AG04450 (cell line): ENCODE data around the gene PRPF40B. TPM values are rescaled to one million over a fixed set of nuclear protein-coding genes. Genes with fewer than 3 reads are reported as not detected.

Experiments used
- CTCF ChIA-PET: fragments of 300-600, 350-600 bp; formaldehyde crosslinking; extraction: SDS; loops from one replicate; lab custom pipeline; 2022; ENCODE audit warnings: antibody characterized with exemption, inconsistent platforms; lab: Charles Lee
- POLR2A ChIA-PET: fragments of 350-600 bp; formaldehyde crosslinking; extraction: SDS; loops from one replicate; lab custom pipeline; 2021; ENCODE audit warnings: antibody characterized with exemption, inconsistent platforms; lab: Yijun Ruan, JAX
- DNase-seq: peaks from one replicate; pipeline ENCODE4 v3.0.0-alpha.2; 2011; ENCODE audit warnings: low read depth, low spot score
- H3K27ac ChIP-seq: one replicate; pipeline ENCODE4 v1.5.1; 2012; ENCODE audit warnings: low read depth, low read length, control low read depth
- H3K27me3 ChIP-seq: one replicate; pipeline ENCODE4 v1.6.0; 2012; ENCODE audit warnings: low read length; ENCODE audit not compliant: control insufficient read depth, insufficient read depth
- H3K4me3 ChIP-seq: 2 replicates; pipeline ENCODE4 v1.5.1; 2011; ENCODE audit warnings: mild to moderate bottlenecking, low read depth, low read length, control low read depth
- H3K9me3 ChIP-seq: 2 replicates; pipeline ENCODE4 v1.5.1; 2012; ENCODE audit warnings: low read length; ENCODE audit not compliant: control insufficient read depth, insufficient read depth
- CTCF ChIP-seq: IDR thresholded peaks from 2 replicates; pipeline ENCODE4 v1.5.1; 2011; ENCODE audit warnings: low read depth, low read length, control low read depth, inconsistent platforms
- polyA plus RNA-seq: library from polyadenylated mRNA; depleted of rRNA; stranded (reverse); fragments of >200 nt; gene quantifications from 2 replicates; pipeline ENCODE4 v1.2.3, GENCODE V29; 2011

PRPF40B gene
- polyA plus RNA-seq, 1 experiment = 9.0 TPM

DNA sequence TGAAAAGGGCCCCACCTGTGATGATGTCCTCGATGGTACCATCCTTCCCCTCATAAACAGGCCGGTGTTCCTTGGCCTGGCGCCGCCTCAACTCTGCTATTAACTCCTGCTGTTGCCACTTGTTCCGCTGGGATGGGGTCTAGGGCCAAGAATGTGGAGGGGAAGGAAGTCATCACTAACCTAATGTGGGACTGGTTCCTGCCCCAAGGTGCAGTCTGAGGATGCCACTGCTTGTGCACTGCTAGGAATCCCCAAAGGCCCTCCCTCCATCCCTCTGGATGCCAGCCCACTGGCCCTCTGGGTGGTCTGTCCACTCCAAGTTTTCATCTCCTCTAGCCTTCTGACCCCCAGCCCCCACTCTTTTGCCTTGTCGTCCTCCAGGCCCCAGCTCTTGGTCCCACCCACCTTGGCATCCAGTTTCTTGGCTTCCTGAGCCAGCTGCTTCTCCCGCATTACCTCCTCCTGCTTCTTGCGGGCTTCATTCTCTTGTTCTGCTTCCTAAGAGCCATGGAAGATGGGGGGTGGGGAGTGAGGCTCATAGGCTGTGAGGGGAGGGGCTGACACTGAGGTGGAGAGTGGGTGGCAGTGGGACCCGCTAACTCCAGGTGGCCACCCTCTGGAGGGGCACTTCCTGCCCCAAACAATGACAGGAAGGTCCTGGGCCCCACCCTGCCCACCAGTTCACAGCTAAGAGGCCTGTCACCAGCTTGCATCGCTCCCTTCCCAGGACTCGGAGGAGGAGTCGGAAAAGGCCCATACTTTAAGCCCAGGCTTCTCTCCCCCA is 23.7 kb downstream of the PRPF40B start:
- ChIA-PET CTCF (interaction anchor here (0.6 to 1.7 kb wide), 3 partner anchors 46 to 102 kb away, joined by 3 read pairs; partner anchors contain the start of gene TMBIM6), POLR2A (interaction anchor here (0.7 to 1.7 kb wide), 3 partner anchors 26 to 250 kb away, joined by 4 to 7 read pairs (median 5); no protein-coding TSS in a partner anchor)
- no peak for TF ChIP-seq CTCF
- Histone ChIP-seq H3K27ac (peak overlapping the region; percentile 11), H3K27me3 (no peaks in the 10 kb centered on the region), H3K9me3 (no peaks in the 10 kb centered on the region), H3K4me3 (no peak overlapping the region)
- DNase-seq = no peak

DNA sequence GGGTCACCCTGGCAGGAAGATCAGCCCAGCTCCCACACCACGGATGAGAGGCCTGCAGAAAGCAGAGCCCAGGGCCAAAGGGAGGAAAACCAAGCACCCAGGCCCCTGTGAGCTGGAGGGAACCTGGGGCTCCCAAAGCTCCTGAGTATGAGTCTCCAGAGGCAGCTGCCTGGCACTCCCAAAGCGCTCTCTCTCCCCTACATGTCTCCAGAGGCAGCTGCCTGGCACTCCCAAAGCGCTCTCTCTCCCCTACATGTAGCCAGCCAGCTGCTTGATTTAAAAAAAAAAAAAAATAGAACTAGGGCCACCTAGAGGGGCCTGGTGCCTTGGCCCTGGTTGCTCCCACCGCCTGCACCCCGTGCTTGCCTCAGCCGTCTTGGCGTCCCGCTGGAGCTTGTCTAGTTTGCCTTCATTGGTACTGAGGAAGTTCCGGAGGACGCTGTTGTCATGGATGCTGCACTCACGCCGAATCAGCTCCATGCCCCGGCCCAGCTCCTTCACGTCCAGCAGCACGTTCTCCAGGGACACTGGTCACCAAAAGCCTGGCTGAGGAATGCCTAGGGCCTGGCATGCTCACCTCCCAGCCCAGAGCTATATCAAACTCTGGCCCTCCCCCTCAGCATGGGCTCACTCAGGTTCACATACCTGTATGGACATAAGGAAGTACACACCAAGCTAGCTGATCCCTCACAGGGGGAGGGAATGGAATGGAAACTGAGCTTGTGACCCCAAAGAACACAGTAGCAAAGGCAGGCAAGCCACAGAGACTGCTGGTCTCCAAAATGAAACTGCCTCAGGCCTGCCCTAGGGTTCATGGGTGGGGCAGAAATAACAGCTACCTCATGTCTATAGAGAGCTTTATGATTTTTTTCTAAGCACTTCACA is 24.7 kb downstream of the PRPF40B start:
- CTCF ChIA-PET = interaction anchor here (0.8 to 1.7 kb wide), 9 partner anchors 12 to 191 kb away, joined by 3 to 7 read pairs (median 3); partner anchors contain the start of gene TMBIM6
- no peaks in the 10 kb centered on the region for H3K27me3 ChIP-seq
- TF ChIP-seq CTCF = no peak
- no peak overlapping the region for H3K4me3 ChIP-seq
- POLR2A ChIA-PET = interaction anchor here (0.6 to 1.7 kb wide), 4 partner anchors 25 to 188 kb away, joined by 4 to 6 read pairs (median 5); partner anchors contain the start of gene TMBIM6
- no peaks in the 10 kb centered on the region for H3K9me3 ChIP-seq
- no peak for DNase-seq
- H3K27ac ChIP-seq = no peak overlapping the region

GRCh38 chr12:49648712-49649003 is 25.3 kb downstream of the PRPF40B start:
- Histone ChIP-seq H3K4me3 (no peak overlapping the region), H3K27ac (no peak overlapping the region), H3K9me3 (no peaks in the 10 kb centered on the region), H3K27me3 (no peaks in the 10 kb centered on the region)
- no peak for DNase-seq
- POLR2A ChIA-PET = interaction anchor here (0.6 to 1.7 kb wide), 3 partner anchors 25 to 189 kb away, joined by 5 to 6 read pairs (median 5); partner anchors contain the start of gene TMBIM6
- CTCF ChIA-PET = interaction anchor here (0.8 to 1.6 kb wide), 7 partner anchors 12 to 191 kb away, joined by 3 to 7 read pairs (median 3); partner anchors contain the start of gene TMBIM6
- TF ChIP-seq CTCF = no peak

DNA sequence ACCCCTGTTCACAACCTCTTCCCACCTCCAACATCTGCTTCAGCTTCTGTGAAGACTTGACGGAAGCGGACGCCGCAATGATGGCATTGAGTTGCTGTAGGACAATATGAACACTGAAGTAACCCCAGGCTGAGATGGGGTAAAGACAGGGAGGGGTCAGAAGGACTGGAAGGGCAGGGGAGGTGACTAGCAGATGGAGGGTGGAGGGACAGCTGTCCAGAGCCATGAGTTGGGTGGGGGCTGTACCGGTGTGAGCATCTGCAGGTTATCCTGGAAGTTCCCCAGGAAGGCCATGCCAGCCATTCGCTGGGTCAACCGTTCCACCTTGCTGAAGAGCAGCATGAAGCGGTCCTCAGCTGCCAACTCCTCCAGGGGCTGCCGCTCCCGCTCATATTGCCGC is 26.1 kb downstream of the PRPF40B start:
- TF ChIP-seq CTCF = no peak
- POLR2A ChIA-PET = interaction anchor here (1.7 kb wide), 1 partner anchor 92 kb away, joined by 5 read pairs; the partner anchor contains the start of gene TMBIM6
- H3K27ac ChIP-seq = no peak overlapping the region
- H3K9me3 ChIP-seq = no peaks in the 10 kb centered on the region
- DNase-seq = no peak
- CTCF ChIA-PET = interaction anchor here (1.0 to 1.6 kb wide), 2 partner anchors 59 to 92 kb away, joined by 4 to 7 read pairs; partner anchors contain the start of gene TMBIM6
- no peak overlapping the region for H3K4me3 ChIP-seq
- H3K27me3 ChIP-seq = no peaks in the 10 kb centered on the region
